GM18502 (cell line): ENCODE measurements around the gene ZNF213.
A peak's percentile ranks its signal among the peaks of the same experiment; 100 is the strongest.

Source experiments
- ATAC-seq: cut with Tn5 transposase; IDR thresholded peaks from one replicate; pipeline ENCODE4 v1.9.1; 2021; ENCODE audit warnings: mild to moderate bottlenecking; ENCODE audit not compliant: unreplicated experiment, poor library complexity

ZNF213 gene

DNA sequence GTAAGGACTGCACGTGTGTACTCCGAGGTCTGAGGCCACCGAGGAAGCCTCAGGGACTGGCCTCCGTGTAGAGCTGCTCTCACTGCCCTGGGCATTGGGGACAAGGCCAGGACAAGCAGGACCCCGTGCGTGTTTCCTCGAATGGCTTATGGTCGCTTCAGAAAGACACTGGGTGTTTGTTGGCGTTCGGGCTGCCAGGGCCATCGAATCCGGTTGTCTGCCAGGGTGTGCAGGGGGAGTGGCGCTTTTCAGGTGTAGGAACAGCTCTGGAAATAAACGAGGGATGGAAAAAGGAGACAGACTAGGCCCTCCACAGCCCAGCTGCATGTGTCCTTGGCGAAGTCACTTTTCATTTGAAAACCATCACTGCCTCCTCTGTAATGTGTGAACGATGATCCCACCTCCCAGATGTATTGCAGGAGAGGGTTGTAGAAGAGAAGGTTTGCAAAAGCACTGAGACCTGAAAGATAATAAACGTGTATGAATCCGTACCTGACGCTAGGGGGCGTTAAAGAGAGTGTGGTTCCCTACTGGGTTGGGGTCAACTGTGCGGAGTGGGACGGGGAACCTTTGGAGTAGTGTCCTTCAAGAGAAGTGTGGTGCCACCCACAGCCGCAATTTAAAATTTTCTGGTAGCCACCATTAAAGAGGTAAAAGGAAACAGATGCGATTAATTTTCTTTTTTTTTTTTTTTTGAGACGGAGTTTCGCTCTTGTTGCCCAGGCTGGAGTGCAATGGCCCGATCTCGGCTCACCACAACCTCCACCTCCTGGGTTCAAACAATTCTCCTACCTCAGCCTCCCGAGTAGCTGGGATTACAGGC, 33.6 kb upstream of the ZNF213 start:
- ATAC-seq, result no peak

DNA sequence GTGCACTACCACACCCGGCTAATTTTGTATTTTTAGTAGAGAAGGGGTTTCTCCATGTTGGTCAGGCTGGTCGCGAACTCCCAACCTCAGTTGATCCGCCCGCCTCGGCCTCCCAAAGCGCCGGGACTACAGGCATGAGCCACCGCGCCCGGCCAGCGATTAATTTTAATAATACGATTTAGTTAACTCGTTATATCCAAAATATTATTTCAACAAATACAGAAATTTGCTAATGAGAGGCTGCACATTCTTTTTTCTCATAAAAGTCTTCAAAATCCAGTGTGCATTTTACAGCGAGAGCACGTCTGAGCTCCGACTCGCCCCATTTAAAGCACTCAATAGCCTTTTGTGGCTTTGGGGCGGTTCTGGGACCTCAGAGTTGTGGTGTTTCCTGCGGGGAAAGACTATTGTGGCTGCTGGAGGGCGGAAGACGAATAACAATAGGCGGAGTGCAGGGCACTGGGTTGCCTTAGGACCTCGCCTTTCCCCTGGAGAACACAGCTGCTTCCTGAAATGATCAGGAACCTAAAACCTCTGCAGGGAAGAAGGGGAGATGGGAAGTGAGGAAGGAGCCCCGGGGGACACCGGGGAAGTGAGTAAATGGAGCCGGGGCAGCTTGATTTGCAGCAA, 32.9 kb upstream of the ZNF213 start:
- no peak for ATAC-seq

- peak; percentile 88 for ATAC-seq
Observed at GRCh38 chr16:3106205-3106928, 28.5 kb upstream of the ZNF213 start.

- ATAC-seq, result no peak
Observed at GRCh38 chr16:3112058-3112880, 22.6 kb upstream of the ZNF213 start, which contains the start of gene ZNF205. TSS of gene ZNF205 (plus strand) at chr16:3112586. CDS start at chr16:3113431, 845 bp downstream.

- no peak for ATAC-seq
Observed at GRCh38 chr16:3112881-3113574, 21.8 kb upstream of the ZNF213 start.

- no peak for ATAC-seq
Observed at GRCh38 chr16:3113765-3114479, 20.9 kb upstream of the ZNF213 start.

- no peak for ATAC-seq
Observed at GRCh38 chr16:3115003-3115402, 19.8 kb upstream of the ZNF213 start.

GRCh38 chr16:3115561-3115960, 19.3 kb upstream of the ZNF213 start:
- ATAC-seq, result no peak

DNA sequence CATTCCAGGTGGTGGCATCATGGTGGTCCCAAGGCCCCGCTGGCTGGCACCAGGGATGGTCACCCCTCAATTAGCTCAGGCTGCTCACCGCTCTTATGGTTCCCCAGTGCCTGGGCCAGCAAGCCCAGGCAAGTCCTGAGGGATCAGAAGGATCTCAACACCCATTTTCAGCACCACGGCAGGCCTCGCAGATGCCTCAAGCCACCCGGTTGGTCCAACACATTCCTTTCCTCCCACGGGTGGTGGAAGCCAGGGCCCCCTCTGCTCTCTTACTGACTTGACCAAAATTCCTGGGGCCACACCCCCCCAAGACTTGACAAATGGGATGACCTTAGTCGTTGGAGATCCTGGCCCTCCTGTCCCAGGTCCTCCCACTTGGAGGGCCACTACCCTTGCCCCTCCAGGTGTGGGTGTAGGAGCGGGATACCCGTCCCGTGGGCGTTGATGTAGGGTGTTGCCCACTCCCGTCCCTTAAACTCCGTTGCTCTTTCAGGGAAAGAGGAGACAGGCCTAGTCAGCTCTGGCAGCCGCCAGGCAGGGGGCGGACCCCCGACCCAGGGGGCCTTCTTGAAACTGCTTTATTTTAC, 16.5 kb upstream of the ZNF213 start:
- no peak for ATAC-seq

DNA sequence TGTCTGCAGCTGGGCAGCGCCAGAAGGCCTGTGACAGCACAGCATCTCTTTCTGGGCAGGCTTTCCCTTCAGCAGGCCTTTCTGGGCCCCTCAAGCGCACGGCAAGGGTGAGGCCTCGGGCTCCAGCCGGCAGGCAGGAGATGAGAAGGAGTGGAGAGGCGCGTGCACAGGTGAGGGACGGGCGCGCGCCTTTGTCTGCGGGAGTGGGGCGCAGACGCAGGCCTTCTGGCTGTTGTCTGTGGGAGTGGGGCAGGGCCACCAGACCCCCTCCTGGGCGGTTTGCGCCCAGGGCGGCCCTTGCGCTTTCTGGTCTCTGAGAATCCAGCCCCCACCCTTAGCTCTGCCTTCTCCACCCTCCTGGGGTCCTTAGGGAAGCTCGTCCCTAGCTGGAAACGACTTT, 16.0 kb upstream of the ZNF213 start:
- no peak for ATAC-seq

DNA sequence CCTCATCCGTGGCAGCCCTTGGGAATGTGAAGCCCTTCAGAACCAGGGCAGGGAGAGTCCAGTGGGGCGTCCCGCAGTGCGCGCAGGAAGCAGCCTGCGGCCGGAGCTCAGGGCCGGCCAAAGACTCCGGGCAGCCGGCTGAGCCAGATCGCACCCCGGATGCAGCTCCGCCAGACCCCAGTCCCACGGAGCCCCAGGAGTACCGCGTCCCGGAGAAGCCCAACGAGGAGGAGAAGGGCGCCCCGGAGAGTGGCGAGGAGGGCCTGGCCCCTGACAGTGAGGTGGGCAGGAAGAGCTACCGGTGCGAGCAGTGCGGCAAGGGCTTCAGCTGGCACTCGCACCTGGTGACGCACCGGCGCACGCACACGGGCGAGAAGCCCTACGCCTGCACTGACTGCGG, 15.5 kb upstream of the ZNF213 start:
- ATAC-seq, result no peak

DNA sequence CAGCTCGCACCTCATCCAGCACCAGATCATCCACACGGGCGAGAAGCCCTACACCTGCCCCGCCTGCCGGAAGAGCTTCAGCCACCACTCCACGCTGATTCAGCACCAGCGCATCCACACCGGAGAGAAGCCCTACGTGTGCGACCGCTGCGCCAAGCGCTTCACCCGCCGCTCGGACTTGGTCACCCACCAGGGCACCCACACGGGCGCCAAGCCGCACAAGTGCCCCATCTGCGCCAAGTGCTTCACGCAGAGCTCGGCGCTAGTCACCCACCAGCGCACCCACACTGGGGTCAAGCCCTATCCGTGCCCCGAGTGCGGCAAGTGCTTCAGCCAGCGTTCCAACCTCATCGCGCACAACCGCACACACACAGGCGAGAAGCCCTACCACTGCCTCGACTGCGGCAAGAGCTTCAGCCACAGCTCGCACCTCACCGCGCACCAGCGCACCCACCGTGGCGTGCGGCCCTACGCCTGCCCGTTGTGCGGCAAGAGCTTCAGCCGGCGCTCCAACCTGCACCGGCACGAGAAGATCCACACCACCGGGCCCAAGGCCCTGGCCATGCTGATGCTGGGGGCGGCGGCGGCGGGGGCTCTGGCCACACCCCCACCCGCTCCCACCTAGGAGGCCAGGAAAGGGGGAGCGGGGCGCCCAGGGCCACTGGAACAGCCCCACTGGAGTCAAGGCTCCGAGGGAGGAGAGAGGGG, 15.0 kb upstream of the ZNF213 start:
- no peak for ATAC-seq

GRCh38 chr16:3120435-3120834, 14.4 kb upstream of the ZNF213 start:
- ATAC-seq, result no peak

GRCh38 chr16:3121851-3122467, 12.9 kb upstream of the ZNF213 start:
- no peak for ATAC-seq

- ATAC-seq, result no peak
Observed at GRCh38 chr16:3122926-3123570, 11.8 kb upstream of the ZNF213 start.

DNA sequence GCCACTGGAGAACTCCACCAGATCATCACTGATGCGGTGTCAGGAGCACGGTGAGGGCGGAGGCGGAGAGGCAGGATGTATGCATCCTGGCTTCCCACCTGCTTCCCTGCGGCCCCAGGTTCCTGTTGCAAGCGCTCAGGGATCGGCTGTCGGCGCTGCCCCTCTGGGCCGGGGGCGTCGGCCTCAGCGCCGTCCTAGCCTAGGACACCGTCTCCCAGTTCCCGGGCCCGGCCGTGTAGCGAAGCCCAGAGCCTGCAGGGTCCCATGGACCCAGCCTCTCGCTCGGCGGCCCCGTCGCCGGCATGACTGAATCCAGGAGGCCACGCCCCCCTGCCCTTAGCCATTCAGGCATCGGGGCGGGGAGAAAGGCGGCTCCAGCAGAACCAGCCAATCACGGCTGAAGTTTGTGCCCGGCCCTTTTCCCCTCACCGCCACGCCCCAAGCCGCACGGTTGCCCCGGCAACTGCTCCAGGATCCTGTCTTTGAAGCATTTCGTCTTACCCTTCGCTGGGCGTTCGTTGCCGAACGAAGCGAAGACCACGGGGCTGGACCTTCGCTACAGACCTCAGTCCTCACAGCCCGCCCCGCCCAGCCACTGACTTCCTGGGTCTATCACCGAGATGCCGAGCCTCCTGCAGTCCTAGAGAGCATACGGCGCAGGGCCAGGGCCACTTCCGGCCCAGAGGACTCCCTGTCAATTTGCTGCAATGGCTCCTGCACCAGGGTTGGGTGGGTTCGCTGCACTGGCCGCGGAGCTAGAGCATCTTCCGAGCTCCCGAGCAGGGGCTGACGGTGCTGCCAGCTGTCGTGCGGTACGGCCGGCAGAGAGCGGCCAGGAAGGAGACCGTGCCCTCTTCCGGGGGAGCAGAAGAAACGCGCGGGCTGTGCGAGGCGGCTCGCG, 10.6 kb upstream of the ZNF213 start:
- peak; percentile 82 for ATAC-seq
